ENCODE measurements around the gene TMEM270. TPM values are rescaled to one million over a fixed set of nuclear protein-coding genes. Genes with fewer than 3 reads are reported as not detected.
A peak's percentile ranks its signal among the peaks of the same experiment; 100 is the strongest.

TMEM270 gene
- total RNA-seq, 1 donor from 2014 or later = not detected

GRCh38 chr7:73904219-73905137 is 43.5 kb downstream of the TMEM270 start:
- peak; percentile 86 for DNase-seq (ENCODE audit: low read depth)

DNA sequence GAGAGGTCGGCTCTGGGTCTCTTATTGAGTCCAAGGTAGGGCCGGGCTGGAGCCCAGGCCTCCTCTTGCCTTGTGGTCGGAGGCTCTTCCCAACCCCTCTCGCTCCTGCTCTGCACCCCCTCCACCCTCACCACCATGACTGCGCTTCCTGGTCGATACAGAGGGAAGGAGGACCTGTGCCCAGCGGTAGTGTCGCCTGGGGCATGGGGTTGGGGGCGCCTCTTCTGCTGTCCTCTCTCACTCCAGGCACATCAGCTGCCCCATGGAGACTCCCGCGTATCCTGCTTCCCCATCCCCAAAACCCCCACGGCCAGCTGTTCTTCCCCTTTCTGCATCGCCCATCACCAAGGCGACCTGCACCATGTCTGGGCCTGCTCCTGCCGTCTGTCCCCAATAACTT is 44.4 kb downstream of the TMEM270 start:
- DNase-seq (ENCODE audit: low read depth) = no peak

- no peak for DNase-seq (ENCODE audit: low read depth)
Measured at GRCh38 chr7:73906874-73907273, 45.9 kb downstream of the TMEM270 start.

GRCh38 chr7:73907554-73908122 is 46.7 kb downstream of the TMEM270 start:
- no peak for DNase-seq (ENCODE audit: low read depth)

- DNase-seq (ENCODE audit: low read depth) = no peak
Measured at GRCh38 chr7:73908123-73908611, 47.2 kb downstream of the TMEM270 start.

- DNase-seq (ENCODE audit: low read depth) = no peak
Measured at GRCh38 chr7:73909051-73909941, 48.3 kb downstream of the TMEM270 start.

- no peak for DNase-seq (ENCODE audit: low read depth)
Measured at GRCh38 chr7:73909996-73910395, 49.0 kb downstream of the TMEM270 start.

- no peak for DNase-seq (ENCODE audit: low read depth)
Measured at GRCh38 chr7:73912223-73912622, 51.3 kb downstream of the TMEM270 start.

Other genes starting within 250 kb of the TMEM270 start
- 10.6 and 18.6 TPM in 2 replicates for gene MLXIPL, start 236.6 kb upstream of the TMEM270 start, total RNA-seq
- gene VPS37D, start 193.3 kb upstream of the TMEM270 start, total RNA-seq = 5.7 and 6.1 TPM in 2 replicates
- gene DNAJC30, start 177.7 kb upstream of the TMEM270 start, total RNA-seq = 4.9 and 6.1 TPM in 2 replicates
- gene BUD23, start 177.6 kb upstream of the TMEM270 start, total RNA-seq = 79.6 and 81.0 TPM in 2 replicates
- 19.3 and 21.6 TPM in 2 replicates for gene STX1A, start 141.5 kb upstream of the TMEM270 start, total RNA-seq
- 11.7 and 16.4 TPM in 2 replicates for gene ABHD11, start 122.4 kb upstream of the TMEM270 start, total RNA-seq
- not detected in 2 replicates for gene CLDN3, start 90.9 kb upstream of the TMEM270 start, total RNA-seq
- not detected in 2 replicates for gene CLDN4, start 30.2 kb upstream of the TMEM270 start, total RNA-seq
- 1.3 and 4.0 TPM in 2 replicates for gene METTL27, start 18.6 kb upstream of the TMEM270 start, total RNA-seq
- 12.1 and 16.6 TPM in 2 replicates for gene ELN, start 167.0 kb downstream of the TMEM270 start, total RNA-seq
- gene LIMK1, start 222.6 kb downstream of the TMEM270 start, total RNA-seq = 47.8 and 49.9 TPM in 2 replicates

Data from myocyte (in vitro differentiated cells).